ENCODE measurements around the gene GPR34. TPM values are rescaled to one million over a fixed set of nuclear protein-coding genes. Genes with fewer than 3 reads are reported as not detected.

Gene GPR34
- total and polyA plus RNA-seq, 2 of the 4 experiments (the other 2 are of a cell fraction): not detected

DNA sequence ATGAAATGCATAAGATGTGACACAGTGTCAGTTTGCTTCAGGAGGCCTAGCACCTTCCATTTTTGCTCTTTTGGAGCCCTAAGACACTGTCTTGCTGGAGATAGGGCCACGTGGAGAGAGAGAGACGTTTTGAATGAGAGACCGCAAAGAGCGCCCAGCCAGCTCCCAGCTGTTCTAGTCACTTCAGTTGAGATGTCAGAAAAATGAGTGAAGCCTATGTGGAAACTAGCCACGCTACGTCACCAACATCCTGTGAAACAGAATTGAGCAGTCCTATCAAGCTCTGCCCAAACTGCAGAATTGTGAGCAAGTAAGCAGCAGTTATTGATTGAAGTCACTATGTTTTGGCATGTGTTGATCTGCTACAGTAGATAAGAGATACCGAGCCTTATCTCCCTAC, 48.3 kb downstream of the GPR34 start:
- no peaks in the 10 kb centered on the region; the same call in 1 of the 2 replicates for H3K27me3 ChIP-seq (ENCODE audit: control insufficient read depth, insufficient read depth, low read length)
- no peak overlapping the region for H2AK5ac ChIP-seq (ENCODE audit: low read depth, low read length)
- H2BK5ac ChIP-seq (ENCODE audit: low read depth, low read length, poor library complexity, severe bottlenecking): no peak overlapping the region
- H4K5ac ChIP-seq (ENCODE audit: low read depth, low read length): no peak overlapping the region
- no peaks in the 10 kb centered on the region for H4K20me1 ChIP-seq (ENCODE audit: insufficient read depth, low read length)
- no peak overlapping the region for H4K91ac ChIP-seq (ENCODE audit: insufficient read depth, low read depth, low read length)
- in situ Hi-C loops (cut with MboI; ENCODE audit: low sequenced_read_pairs): no loop called here
- TF ChIP-seq MXI1 (IDR thresholded peaks at IDR 0.05; ENCODE audit: borderline replicate concordance, low read depth, low read length) (no peak), BHLHE40 (IDR thresholded peaks at IDR 0.05; ENCODE audit: low read depth, low read length) (no peak), CHD1 (IDR thresholded peaks at IDR 0.05; ENCODE audit: low read depth, low read length) (no peak), RAD21 (IDR thresholded peaks at IDR 0.05; ENCODE audit: low read length) (no peak), RCOR1 (IDR thresholded peaks at IDR 0.05; ENCODE audit: insufficient replicate concordance, low read length) (no peak), NFE2L2 (IDR thresholded peaks at IDR 0.05; ENCODE audit: low read depth, low read length) (no peak), RFX5 (IDR thresholded peaks at IDR 0.05; ENCODE audit: low read depth, low read length) (no peak), CEBPB (IDR thresholded peaks at IDR 0.05; ENCODE audit: low read depth, low read length) (no peak), MAFK (IDR thresholded peaks at IDR 0.05; ENCODE audit: low read depth, low read length) (no peak), SMC3 (IDR thresholded peaks at IDR 0.05; ENCODE audit: low read depth, low read length) (no peak)
- TF ChIP-seq, protein P1, sequence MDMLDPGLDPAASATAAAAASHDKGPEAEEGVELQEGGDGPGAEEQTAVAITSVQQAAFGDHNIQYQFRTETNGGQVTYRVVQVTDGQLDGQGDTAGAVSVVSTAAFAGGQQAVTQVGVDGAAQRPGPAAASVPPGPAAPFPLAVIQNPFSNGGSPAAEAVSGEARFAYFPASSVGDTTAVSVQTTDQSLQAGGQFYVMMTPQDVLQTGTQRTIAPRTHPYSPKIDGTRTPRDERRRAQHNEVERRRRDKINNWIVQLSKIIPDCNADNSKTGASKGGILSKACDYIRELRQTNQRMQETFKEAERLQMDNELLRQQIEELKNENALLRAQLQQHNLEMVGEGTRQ (IDR thresholded peaks at IDR 0.05; ENCODE audit: low read depth, low read length): no peak
- TF ChIP-seq, protein P2, sequence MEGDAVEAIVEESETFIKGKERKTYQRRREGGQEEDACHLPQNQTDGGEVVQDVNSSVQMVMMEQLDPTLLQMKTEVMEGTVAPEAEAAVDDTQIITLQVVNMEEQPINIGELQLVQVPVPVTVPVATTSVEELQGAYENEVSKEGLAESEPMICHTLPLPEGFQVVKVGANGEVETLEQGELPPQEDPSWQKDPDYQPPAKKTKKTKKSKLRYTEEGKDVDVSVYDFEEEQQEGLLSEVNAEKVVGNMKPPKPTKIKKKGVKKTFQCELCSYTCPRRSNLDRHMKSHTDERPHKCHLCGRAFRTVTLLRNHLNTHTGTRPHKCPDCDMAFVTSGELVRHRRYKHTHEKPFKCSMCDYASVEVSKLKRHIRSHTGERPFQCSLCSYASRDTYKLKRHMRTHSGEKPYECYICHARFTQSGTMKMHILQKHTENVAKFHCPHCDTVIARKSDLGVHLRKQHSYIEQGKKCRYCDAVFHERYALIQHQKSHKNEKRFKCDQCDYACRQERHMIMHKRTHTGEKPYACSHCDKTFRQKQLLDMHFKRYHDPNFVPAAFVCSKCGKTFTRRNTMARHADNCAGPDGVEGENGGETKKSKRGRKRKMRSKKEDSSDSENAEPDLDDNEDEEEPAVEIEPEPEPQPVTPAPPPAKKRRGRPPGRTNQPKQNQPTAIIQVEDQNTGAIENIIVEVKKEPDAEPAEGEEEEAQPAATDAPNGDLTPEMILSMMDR (conservative IDR thresholded peaks at IDR 0.05; ENCODE audit: low read depth, low read length): no peak
- ATAC-seq (ENCODE audit: low read depth): no peak
- H3K4me2 ChIP-seq (ENCODE audit: low read depth, low read length): no peak overlapping the region
- H3K4ac ChIP-seq (ENCODE audit: low read depth, low read length): no peak overlapping the region
- intact Hi-C loops (cut with micrococcal nuclease): loop anchor here (10.0 kb wide), 2 partner anchors 182 to 462 kb away; no protein-coding TSS in a partner anchor
- no peak overlapping the region for H4K8ac ChIP-seq (ENCODE audit: low read depth in 2 of 2, low read length in 2 of 2)
- H2BK120ac ChIP-seq (ENCODE audit: low read depth, low read length): no peak overlapping the region
- no peak overlapping the region for H3K9ac ChIP-seq (ENCODE audit: low read depth, low read length)
- H3K18ac ChIP-seq (ENCODE audit: low read depth, low read length): no peak overlapping the region
- H3K4me3 ChIP-seq (ENCODE audit: insufficient read depth, low read depth, low read length): no peak overlapping the region
- no peak overlapping the region for H3K56ac ChIP-seq (ENCODE audit: extremely low read depth, insufficient read depth, low read length)
- no peak overlapping the region for H2AFZ ChIP-seq (replicated peaks; ENCODE audit: low read length, poor library complexity)
- H3K27ac ChIP-seq (ENCODE audit: insufficient read depth, low read length): no peak overlapping the region
- no peak overlapping the region for H2AK9ac ChIP-seq (replicated peaks; ENCODE audit: low read depth, low read length, poor library complexity)
- no peaks in the 10 kb centered on the region for H3K9me3 ChIP-seq (ENCODE audit: control insufficient read depth, insufficient read depth, low read length)
- ChIA-PET POLR2A (ENCODE audit: unreplicated experiment) (no interaction called here), CTCF (no interaction called here)
- no peaks in the 10 kb centered on the region for H3K4me1 ChIP-seq (ENCODE audit: control insufficient read depth, insufficient read depth, low read length)
- no peak overlapping the region for H2BK15ac ChIP-seq (ENCODE audit: low read depth, low read length)
- no peak overlapping the region for H2BK20ac ChIP-seq (ENCODE audit: low read depth, low read length)
- no peaks in the 10 kb centered on the region for H3K79me1 ChIP-seq (ENCODE audit: low read depth in 1 of 2, low read length in 2 of 2)
- H3K36me3 ChIP-seq (ENCODE audit: control insufficient read depth, insufficient read depth, low read length): no peaks in the 10 kb centered on the region
- WGBS, 2 experiments (ENCODE audit: extremely low coverage in 2 of 2, insufficient read length in 1 of 2): no CpG with 5 or more reads among the region's 7 CpGs
- no peaks in the 10 kb centered on the region for H3K9me1 ChIP-seq (ENCODE audit: insufficient read depth, low read length)
- H3K23ac ChIP-seq (ENCODE audit: low read depth, low read length): no peak overlapping the region
- DNase-seq: no peak
- H3K14ac ChIP-seq (replicated peaks; ENCODE audit: low read depth, low read length): no peak overlapping the region
- no TSS peak for BruUV-seq (replicated peaks)
- dilution Hi-C loops (cut with HindIII; ENCODE audit: low sequenced_read_pairs, unreplicated experiment): no loop called here
